Mesenchymal stem cell (in vitro differentiated cells and primary cell): Measurements from ENCODE around the gene TUT1.

Experiments
- DNase-seq: peaks from one replicate; pipeline ENCODE4 v3.0.0-alpha.2; 2013
- H2AFZ ChIP-seq: one replicate; pipeline ENCODE4 v1.6.1; 2013; ENCODE audit warnings: low read depth, mild to moderate bottlenecking, control low read depth, inconsistent platforms, low read length, moderate library complexity
- H2AK5ac ChIP-seq: 2 replicates; pipeline ENCODE4 v1.6.1; 2013; ENCODE audit warnings: low read length, moderate library complexity, mild to moderate bottlenecking, inconsistent platforms; ENCODE audit not compliant: severe bottlenecking
- H2BK120ac ChIP-seq: one replicate; pipeline ENCODE4 v1.6.1; 2013; ENCODE audit warnings: low read depth, mild to moderate bottlenecking, inconsistent platforms, low read length, moderate library complexity
- H2BK12ac ChIP-seq, 2 experiments: one replicate each; pipeline ENCODE4 v1.6.1; 2013; ENCODE audit warnings: inconsistent platforms in 2 of 2, low read length in 2 of 2, mild to moderate bottlenecking in 2 of 2, moderate library complexity in 2 of 2, control low read depth in 1 of 2
- H2BK15ac ChIP-seq: one replicate; pipeline ENCODE4 v1.6.1; 2013; ENCODE audit warnings: mild to moderate bottlenecking, low read depth, inconsistent platforms; ENCODE audit not compliant: poor library complexity, severe bottlenecking
- H2BK5ac ChIP-seq: 2 replicates; pipeline ENCODE4 v1.6.1; 2013; ENCODE audit warnings: low read depth, mild to moderate bottlenecking, low read length, control low read depth, inconsistent platforms; ENCODE audit not compliant: poor library complexity, severe bottlenecking
- H3K14ac ChIP-seq, 2 experiments: one replicate each; pipeline ENCODE4 v1.6.1; 2013; ENCODE audit warnings: inconsistent platforms in 2 of 2, low read length in 2 of 2, control low read depth in 1 of 2, mild to moderate bottlenecking in 1 of 2, moderate library complexity in 1 of 2
- H3K18ac ChIP-seq, 2 experiments: one replicate each; pipeline ENCODE4 v1.6.1; 2013; ENCODE audit warnings: inconsistent platforms in 2 of 2, low read length in 2 of 2, control low read depth in 1 of 2, low read depth in 1 of 2, mild to moderate bottlenecking in 1 of 2
- H3K23ac ChIP-seq, 2 experiments: one replicate each; pipeline ENCODE4 v1.6.1; 2013; ENCODE audit warnings: inconsistent platforms in 2 of 2, low read length in 2 of 2, mild to moderate bottlenecking in 2 of 2, moderate library complexity in 2 of 2, control low read depth in 1 of 2
- H3K27ac ChIP-seq: 2 replicates; pipeline ENCODE4 v1.5.1; 2013; ENCODE audit warnings: mild to moderate bottlenecking, moderate library complexity, low read length, control low read depth, inconsistent platforms; ENCODE audit not compliant: poor library complexity, severe bottlenecking
- H3K27me3 ChIP-seq, 2 experiments: 2 replicates each; pipeline versions ENCODE4 v1.6.1 to v1.7.0; 2013; ENCODE audit warnings: low read length in 2 of 2, mild to moderate bottlenecking in 2 of 2, moderate library complexity in 2 of 2, control low read depth in 1 of 2, inconsistent platforms in 1 of 2; ENCODE audit not compliant: control insufficient read depth in 1 of 2, insufficient read depth in 1 of 2
- H3K36me3 ChIP-seq, 2 experiments: 2 replicates each; pipeline versions ENCODE4 v1.6.1 to v1.7.0; 2013; ENCODE audit warnings: low read length in 2 of 2, control low read depth in 1 of 2, inconsistent platforms in 1 of 2, low read depth in 1 of 2, mild to moderate bottlenecking in 1 of 2; ENCODE audit not compliant: insufficient read depth in 2 of 2, control insufficient read depth in 1 of 2
- H3K4ac ChIP-seq, 2 experiments: one replicate each; pipeline ENCODE4 v1.6.1; 2013; ENCODE audit warnings: inconsistent platforms in 2 of 2, low read length in 2 of 2, mild to moderate bottlenecking in 2 of 2, moderate library complexity in 2 of 2, control low read depth in 1 of 2, low read depth in 1 of 2
- H3K4me1 ChIP-seq: 2 replicates; pipeline ENCODE4 v1.6.1; 2013; ENCODE audit warnings: low read depth, low read length, control low read depth; ENCODE audit not compliant: control insufficient read depth, insufficient read depth
- H3K4me2 ChIP-seq: 2 replicates; pipeline ENCODE4 v1.6.1; 2013; ENCODE audit warnings: low read length, mild to moderate bottlenecking, inconsistent platforms; ENCODE audit not compliant: poor library complexity, severe bottlenecking
- H3K4me3 ChIP-seq, 2 experiments: 2 replicates each; pipeline versions ENCODE4 v1.5.1 to v1.7.0; 2013; ENCODE audit warnings: low read length in 2 of 2, mild to moderate bottlenecking in 2 of 2, control low read depth in 1 of 2, low read depth in 1 of 2; ENCODE audit not compliant: insufficient read depth in 1 of 2
- H3K79me1 ChIP-seq: replicated peaks from 2 replicates; pipeline ENCODE4 v1.6.1; 2013; ENCODE audit warnings: mild to moderate bottlenecking, control low read depth, low read length, inconsistent platforms; ENCODE audit not compliant: poor library complexity, severe bottlenecking
- H3K9ac ChIP-seq: 2 replicates; pipeline ENCODE4 v1.7.0; 2013; ENCODE audit warnings: mild to moderate bottlenecking, low read length, moderate library complexity
- H3K9me3 ChIP-seq: 2 replicates; pipeline ENCODE4 v1.7.0; 2013; ENCODE audit warnings: mild to moderate bottlenecking, low read length; ENCODE audit not compliant: control insufficient read depth
- H4K8ac ChIP-seq: one replicate; pipeline ENCODE4 v1.6.1; 2013; ENCODE audit warnings: inconsistent platforms, mild to moderate bottlenecking, low read length, moderate library complexity
- H4K91ac ChIP-seq: one replicate; pipeline ENCODE4 v1.6.1; 2013; ENCODE audit warnings: mild to moderate bottlenecking, low read length, inconsistent platforms
- WGBS: methylation state at CpG from one replicate; pipeline ENCODE4 v1.1.7; 2013; ENCODE audit warnings: mixed read lengths; 5-methylcytosine and 5-hydroxymethylcytosine counted together

The TUT1 gene

GRCh38 chr11:62556875-62557631 is 34.3 kb downstream of the TUT1 start:
- peak overlapping the region in 1 of 2 experiments; percentile 26 for H3K14ac ChIP-seq
- peak overlapping the region; percentile 94 for H2AK5ac ChIP-seq
- peak overlapping the region; percentile 41 for H2BK15ac ChIP-seq
- peak overlapping the region; percentile 55 to 87 for H3K18ac ChIP-seq
- peak overlapping the region; percentile 95 for H3K9ac ChIP-seq
- peak overlapping the region; percentile 55 to 58 for H3K4ac ChIP-seq
- peak overlapping the region; percentile 49 for H2BK5ac ChIP-seq
- peak overlapping the region; percentile 88 for H3K27ac ChIP-seq
- 40% methylated on average over 3 of the region's 3 CpGs for WGBS
- peak overlapping the region; percentile 85 for H2BK120ac ChIP-seq
- H4K91ac ChIP-seq = peak overlapping the region; percentile 20
- H2BK12ac ChIP-seq = peak overlapping the region; percentile 64 to 75
- peak overlapping the region in 1 of 2 experiments; percentile 65 for H3K23ac ChIP-seq
- no peak overlapping the region for H3K4me2 ChIP-seq
- no peak for DNase-seq
- peak overlapping the region in 1 of 2 experiments; percentile 52 for H3K4me3 ChIP-seq
- H2AFZ ChIP-seq = no peak overlapping the region
- H3K79me1 ChIP-seq = no peaks in the 10 kb centered on the region
- H3K36me3 ChIP-seq = peaks cover 24 to 34% of the 10 kb centered on the region in 2 experiments
- no peaks in the 10 kb centered on the region for H3K27me3 ChIP-seq
- H3K9me3 ChIP-seq = no peaks in the 10 kb centered on the region
- peaks cover 60% of the 10 kb centered on the region for H3K4me1 ChIP-seq
- no peak overlapping the region for H4K8ac ChIP-seq

- H3K14ac ChIP-seq = no peak overlapping the region
- H3K27me3 ChIP-seq = no peaks in the 10 kb centered on the region
- H3K4ac ChIP-seq = peak overlapping the region; percentile 55 to 66
- 9% methylated on average over 14 of the region's 14 CpGs for WGBS
- H4K91ac ChIP-seq = peak overlapping the region; percentile 20
- peak overlapping the region in 1 of 2 experiments; percentile 40 for H3K23ac ChIP-seq
- peak overlapping the region; percentile 72 for H4K8ac ChIP-seq
- H3K36me3 ChIP-seq = peaks cover 24 to 27% of the 10 kb centered on the region in 2 experiments
- H3K9me3 ChIP-seq = no peaks in the 10 kb centered on the region
- H2AK5ac ChIP-seq = peak overlapping the region; percentile 94
- H2AFZ ChIP-seq = no peak overlapping the region
- peak overlapping the region; percentile 85 for H2BK120ac ChIP-seq
- peak overlapping the region; percentile 88 for H2BK5ac ChIP-seq
- peak overlapping the region in 1 of 2 experiments; percentile 59 for H3K4me3 ChIP-seq
- peaks cover 64% of the 10 kb centered on the region for H3K4me1 ChIP-seq
- DNase-seq = peak; percentile 98
- peak overlapping the region; percentile 95 for H3K9ac ChIP-seq
- H2BK15ac ChIP-seq = peak overlapping the region; percentile 73
- H3K27ac ChIP-seq = peak overlapping the region; percentile 88
- H2BK12ac ChIP-seq = peak overlapping the region; percentile 75 to 81
- peak overlapping the region; percentile 36 for H3K4me2 ChIP-seq
- no peaks in the 10 kb centered on the region for H3K79me1 ChIP-seq
- H3K18ac ChIP-seq = peak overlapping the region; percentile 55 to 87
Observed at GRCh38 chr11:62556108-62556874, 35.0 kb downstream of the TUT1 start.

GRCh38 chr11:62555464-62556107 is 35.7 kb downstream of the TUT1 start:
- peaks cover 24 to 27% of the 10 kb centered on the region in 2 experiments for H3K36me3 ChIP-seq
- peak overlapping the region; percentile 95 for H3K9ac ChIP-seq
- peak overlapping the region in 1 of 2 experiments; percentile 59 for H3K4me3 ChIP-seq
- WGBS = 29% methylated on average over 2 of the region's 4 CpGs
- H3K4me2 ChIP-seq = peak overlapping the region; percentile 49
- peak overlapping the region; percentile 88 for H2BK5ac ChIP-seq
- H3K9me3 ChIP-seq = no peaks in the 10 kb centered on the region
- peak overlapping the region; percentile 73 for H2BK15ac ChIP-seq
- peak overlapping the region in 1 of 2 experiments; percentile 36 for H3K23ac ChIP-seq
- peak overlapping the region; percentile 95 for H2AK5ac ChIP-seq
- peak overlapping the region; percentile 35 to 71 for H3K4ac ChIP-seq
- peak overlapping the region in 1 of 2 experiments; percentile 81 for H2BK12ac ChIP-seq
- peaks cover 64% of the 10 kb centered on the region for H3K4me1 ChIP-seq
- no peak overlapping the region for H2AFZ ChIP-seq
- H3K27me3 ChIP-seq = no peaks in the 10 kb centered on the region
- peak overlapping the region; percentile 33 for H4K8ac ChIP-seq
- H3K14ac ChIP-seq = no peak overlapping the region
- H3K27ac ChIP-seq = peak overlapping the region; percentile 88
- H3K79me1 ChIP-seq = peaks cover 4% of the 10 kb centered on the region
- peak overlapping the region; percentile 23 to 89 for H3K18ac ChIP-seq
- DNase-seq = no peak
- H4K91ac ChIP-seq = peak overlapping the region; percentile 52
- H2BK120ac ChIP-seq = peak overlapping the region; percentile 42
